CD4-positive, alpha-beta T cell treated with Interleukin-21 for 1 hour (primary cell): ENCODE measurements around the gene RGMA.

Experiments
- DNase-seq: peaks from one replicate; pipeline ENCODE4 v3.0.0-alpha.2; 2020

RGMA gene, protein sequence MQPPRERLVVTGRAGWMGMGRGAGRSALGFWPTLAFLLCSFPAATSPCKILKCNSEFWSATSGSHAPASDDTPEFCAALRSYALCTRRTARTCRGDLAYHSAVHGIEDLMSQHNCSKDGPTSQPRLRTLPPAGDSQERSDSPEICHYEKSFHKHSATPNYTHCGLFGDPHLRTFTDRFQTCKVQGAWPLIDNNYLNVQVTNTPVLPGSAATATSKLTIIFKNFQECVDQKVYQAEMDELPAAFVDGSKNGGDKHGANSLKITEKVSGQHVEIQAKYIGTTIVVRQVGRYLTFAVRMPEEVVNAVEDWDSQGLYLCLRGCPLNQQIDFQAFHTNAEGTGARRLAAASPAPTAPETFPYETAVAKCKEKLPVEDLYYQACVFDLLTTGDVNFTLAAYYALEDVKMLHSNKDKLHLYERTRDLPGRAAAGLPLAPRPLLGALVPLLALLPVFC

DNA sequence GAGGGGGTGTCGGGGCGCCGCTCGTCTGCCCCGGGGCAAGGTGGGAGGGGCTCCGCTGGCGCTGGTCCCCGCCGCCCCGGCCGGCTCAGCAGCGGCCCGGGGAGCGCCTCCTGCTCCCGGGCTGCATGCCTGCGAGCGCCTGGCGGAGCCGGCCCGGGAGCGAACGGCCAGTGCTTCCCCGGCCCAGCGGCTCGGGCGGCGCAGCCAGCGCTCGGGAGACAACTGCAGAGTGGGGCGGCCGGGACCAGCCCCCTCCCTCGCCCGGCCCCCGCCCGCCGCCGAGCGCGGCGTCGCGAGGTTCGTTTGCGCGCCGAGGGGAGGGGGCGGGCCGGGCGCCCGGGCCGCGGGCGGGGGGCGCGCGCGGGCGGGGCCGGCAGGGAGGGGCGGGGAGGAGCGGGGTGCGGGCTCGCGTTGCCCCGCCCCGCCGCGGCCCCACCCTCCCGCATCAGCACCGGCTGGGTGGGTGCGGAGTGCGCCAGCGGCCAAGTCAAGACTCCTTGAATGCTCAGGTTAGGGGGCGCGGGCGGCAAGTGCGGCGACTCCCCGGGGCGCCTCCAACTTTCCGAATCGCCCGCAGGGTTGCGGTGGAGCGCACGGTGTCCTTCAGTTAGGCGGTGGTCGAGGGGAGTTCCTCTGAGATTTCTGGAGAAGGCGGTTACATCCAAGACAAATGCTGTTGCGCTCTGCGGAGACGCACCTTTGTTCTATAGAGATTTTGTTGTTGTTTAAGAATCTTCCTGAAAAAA, at the start of gene RGMA:
Gene RGMA (minus strand): TSS at position 231 of the 746 bp plus-strand sequence. CDS start 279 bp downstream, outside the sequence.
- DNase-seq: no peak

DNA sequence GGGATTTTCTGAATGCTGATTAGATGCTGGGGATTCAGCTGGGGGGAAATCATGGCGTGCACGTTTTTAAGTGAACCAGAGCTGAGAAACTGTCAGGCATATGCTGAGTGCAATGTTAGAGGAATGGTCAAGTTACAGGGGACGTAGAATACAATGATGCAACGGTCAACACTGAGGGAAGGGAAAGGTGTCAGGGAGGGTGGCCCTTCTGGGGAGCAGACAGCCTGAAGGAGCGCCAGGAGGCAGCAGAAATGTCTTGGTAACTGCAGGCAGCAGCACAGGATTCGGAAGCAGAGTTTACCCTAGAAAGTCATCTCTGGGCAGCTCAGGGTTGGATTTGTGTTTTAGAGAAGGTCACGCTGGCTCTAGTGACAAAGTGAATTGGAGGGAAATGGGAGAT, 47.6 kb upstream of the RGMA start:
- DNase-seq: no peak

DNA sequence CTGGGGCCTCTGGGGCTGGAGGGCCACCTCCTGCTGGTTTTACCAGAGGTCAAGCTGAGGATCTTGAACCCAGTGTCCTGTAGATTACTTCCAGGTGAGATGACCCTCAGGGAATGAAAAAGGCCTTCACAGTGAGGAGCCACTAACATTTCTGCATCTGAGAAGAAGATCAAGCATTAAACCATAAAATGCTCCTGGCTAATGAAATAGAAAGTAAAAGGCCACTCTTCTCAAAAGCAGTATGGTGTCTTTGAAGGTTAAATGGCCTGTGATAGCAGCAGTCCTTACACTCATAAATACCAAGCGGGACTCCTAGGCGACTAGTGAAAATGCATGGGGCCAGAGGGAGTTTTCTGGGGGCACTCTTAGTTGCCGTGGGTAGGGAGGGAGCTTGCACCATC, 47.0 kb upstream of the RGMA start:
- DNase-seq: no peak

DNA sequence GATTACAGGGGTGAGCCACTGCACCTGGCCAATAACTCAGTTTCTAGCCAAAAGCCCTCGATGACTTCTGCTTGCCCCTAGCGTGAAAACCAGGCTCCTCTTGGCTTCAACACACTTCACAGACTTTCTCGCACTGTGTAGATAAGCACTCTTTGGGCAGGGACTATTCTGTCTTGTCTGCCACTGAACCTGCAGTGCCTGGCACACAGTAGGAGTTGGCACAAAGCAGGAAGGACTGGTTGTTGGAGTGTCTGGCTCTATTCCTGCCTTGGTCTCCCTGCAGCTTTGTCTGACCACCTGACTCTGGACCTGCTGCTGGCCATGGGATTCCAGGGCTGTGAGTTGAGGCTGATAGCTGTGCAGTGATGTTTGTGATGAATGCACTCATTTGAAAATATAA, 46.4 kb upstream of the RGMA start:
- DNase-seq: no peak

DNA sequence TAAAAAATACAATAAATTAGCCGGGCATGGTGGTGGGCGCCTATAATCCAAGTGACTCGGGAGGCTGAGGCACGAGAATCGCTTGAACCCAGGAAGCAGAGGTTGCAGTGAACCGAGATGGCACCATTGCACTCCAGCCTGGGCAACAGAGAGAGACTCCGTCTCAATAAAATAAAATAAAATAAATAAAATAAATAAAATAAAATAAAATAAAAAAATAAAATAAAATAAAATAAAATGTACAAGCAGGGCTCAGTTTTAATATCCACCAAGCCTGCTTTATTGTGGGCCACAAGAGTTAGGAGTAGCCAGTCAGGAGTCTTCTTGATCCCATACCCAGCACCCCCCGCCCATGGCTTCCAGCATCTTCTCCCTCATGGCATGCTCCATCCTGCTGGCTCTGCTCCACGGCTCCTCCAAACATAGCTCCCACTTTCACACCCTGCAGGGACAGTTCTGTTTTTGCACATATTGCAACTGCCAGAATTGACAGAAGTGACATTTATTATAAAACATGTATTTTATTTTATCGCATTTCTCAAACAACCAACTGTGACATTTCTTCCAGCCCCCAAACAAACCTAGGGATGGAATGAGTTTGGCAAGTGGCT, 42.6 kb upstream of the RGMA start:
- DNase-seq: no peak

DNA sequence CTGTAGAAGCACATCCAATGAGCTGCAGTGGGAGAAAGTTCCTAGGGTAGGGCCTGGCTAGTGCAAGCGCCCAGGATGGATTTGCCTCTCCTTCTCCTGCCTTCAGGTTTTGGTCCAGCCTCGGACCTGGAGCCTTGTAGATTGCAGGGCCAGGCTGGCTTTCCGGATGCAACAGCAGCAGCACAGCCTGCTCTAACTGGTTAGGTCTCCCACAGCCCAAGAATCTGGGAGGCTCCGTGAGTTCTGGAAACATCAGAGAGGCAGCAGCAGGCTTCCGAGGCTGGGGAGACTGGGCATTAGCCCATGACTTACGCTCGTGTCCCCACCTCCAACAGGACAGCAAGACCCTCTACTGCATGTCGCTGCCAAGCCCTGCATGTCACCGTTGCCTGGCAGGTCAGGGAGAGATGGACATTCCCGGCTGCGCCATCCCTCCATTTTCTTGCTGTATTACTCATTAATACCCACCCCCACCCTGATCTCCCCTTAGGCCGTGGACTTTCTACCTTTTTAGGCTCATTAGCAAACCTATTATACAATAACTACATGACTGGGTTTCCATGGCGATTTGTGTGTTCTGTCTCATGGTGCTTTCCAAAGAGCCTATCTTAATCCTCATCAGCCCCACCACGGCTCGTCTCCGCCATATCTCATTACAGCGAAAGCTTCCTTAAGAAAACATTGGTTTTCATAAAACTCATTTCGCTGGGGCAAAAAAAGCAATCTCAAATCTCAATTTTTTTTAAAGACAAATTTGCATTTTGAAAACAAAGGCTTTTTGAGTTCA, 40.9 kb upstream of the RGMA start:
- DNase-seq: no peak

DNA sequence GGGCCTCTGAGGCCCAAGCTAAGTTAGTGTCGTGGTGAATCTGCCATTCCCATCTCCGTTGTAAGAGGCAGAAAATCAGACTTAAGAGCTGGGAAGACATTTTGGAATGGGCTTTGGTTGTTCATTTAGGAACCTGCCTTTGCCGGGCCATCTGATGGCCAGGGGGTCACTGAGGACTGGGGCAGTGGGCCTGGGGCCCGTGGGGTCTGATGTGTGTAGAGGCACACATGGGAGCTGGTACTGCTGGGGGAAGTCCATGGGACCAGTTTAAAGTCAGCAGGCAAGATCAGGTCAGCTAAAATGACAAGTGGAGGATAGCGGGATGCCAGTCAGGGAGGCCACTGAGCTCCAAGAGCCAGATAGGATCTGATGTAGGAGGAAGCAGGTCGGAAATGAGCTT, 38.3 kb upstream of the RGMA start:
- no peak for DNase-seq

DNA sequence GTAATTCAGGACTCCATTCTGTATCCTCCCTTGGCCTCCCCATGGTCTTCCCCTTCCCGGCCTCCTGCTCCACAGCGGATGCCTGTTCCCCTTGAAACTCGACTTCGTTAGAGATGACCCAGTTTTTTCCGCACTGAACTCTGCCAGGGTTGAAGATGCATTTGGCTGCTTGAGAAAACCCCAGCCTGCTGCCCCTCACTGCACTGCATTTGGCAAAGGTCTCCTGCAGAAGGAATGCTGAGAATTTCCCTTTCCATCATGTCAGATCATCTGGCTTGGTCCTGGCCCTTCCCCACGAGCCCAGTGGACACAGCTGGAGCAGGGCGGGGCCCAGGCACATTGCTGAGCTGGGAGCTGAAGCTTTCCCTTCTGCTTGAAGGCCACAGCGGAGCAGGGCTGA, 37.6 kb upstream of the RGMA start:
- no peak for DNase-seq

DNA sequence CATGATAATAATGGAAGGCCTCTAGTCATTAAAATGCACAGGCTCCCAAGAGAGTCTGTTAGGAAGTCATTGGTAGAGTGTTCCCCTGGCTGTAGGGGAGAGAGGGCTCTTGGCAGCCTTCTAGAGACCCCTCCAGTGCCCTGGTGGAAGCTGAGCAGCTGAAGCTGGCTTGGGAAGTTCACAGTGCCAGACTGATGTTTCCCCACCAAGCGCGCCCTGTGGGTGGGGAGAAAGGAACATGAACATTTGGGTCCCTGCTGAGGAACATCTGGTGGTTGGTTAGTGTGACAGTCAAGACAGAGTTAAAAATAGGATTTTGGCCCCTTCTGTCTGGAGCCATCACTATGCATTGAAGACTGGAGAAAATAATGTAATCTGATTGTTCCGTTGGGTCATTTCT, 37.1 kb upstream of the RGMA start:
- DNase-seq: no peak

DNA sequence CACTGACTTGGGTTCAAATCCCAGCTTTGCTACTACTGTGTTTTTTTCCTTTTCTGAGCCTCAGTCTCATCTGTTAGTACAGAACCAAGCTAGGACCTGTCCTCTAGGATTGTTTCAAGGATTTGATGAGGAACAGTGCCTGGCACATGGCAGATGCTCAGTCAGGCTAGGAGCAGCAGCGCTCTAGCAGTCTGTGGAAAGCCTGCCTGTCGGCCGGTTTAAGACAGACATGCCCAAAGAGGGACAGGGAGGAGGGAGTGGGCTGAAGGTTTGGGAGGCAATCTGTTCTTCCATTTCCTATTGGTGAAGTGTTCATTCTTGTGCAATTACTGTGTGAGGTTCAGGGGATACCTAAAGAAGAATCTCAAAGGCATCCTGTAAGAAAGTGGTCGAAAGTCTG, 35.1 kb upstream of the RGMA start:
- DNase-seq: no peak

DNA sequence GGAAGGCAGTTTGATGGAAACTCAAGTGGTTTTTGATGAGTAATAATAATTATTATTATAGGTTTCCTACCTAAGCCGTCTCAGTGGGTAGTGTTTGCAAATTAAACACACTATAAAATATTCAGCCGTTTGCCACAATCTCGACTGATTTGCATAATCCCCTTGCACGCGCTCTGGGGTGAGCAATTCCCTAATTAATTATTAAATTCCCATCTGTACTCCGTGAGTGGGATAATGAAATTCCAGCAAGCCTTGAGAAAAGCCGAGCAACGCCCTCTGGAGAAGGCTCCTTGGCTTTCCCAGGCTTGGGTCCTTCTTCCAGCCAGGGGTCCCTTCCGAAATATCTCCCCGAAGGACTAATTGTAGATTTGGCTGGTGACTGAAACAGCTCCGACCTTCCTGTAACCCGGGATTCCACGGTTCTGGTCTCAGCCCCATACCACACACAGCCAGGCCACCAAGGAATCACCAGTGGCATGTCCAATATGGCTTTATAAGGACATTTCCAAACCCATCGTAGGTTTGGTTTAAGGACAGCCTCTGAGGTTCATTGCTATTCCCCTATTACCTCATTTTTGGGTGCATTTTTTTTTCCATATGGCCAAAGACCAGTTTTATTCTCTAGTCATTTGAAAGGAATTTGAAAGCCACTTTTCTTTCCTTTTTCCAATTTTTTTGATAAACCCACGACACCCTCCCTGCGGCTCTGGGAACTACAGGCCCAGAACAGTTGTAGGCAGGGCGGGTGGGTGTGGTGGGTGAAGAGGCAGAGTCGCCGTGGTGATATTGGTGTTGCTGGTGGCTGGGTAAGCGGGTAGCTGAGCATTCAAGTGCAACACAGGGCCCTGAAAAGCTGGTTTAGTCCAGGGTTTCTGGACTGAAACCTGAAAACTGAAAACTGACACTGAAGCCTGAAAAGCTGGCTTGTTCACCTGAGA, 33.2 kb upstream of the RGMA start:
- DNase-seq: no peak

DNA sequence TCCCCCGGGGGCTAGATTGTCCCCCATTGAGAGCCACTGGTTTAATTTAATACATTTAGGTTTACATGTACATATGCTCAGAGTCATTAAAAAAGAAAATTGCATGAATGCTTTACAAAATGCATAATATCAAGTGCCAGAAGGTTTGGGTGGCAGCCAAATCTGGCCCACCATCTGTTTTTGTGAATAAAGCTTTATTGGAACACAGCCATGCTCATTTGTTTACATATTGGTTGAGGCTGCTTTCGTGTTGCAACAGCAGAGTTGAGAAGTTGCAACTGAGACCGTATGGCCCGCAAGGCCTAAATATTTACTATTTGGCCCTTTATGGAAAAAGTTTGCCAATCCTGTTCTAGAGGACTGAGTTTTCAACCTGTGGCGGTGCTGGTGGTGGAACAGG, 32.1 kb upstream of the RGMA start:
- no peak for DNase-seq

DNA sequence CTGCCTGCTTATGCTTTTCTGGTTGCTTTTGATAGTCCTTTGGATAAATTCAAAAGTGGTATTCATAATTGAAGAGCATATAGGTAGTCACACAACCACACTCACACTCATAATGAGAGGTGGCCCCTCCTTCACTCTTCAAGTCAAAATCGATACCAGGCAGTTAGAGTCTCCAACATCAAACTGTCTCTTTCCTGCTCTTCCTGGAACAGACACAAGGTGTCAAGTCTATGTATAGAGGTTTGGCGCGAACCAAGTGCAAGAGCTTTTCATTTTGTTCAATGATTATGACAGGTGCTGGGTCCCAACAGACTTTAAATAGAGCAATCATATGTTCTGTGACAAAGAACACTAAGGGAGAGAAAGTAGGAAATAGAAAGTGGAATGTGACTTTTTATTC, 29.9 kb upstream of the RGMA start:
- no peak for DNase-seq

DNA sequence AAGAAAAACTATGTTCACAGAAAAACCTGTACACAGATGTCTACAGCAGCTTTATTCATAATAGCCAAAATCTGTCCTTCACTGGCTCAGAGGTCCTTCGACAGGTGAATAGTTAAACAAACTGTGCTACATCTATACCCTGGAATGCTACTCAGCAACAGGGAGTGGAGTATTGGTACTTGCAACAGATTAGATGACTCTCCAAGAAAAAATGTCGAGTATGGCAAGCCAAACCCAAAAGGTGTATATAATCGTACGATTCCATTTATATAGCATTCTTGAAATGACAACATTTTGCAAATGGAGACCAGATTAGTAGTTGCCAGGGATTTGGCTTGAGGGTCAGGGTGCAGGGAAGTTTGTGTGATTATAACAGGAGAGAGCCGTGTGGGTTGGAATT, 22.4 kb upstream of the RGMA start:
- DNase-seq: no peak

DNA sequence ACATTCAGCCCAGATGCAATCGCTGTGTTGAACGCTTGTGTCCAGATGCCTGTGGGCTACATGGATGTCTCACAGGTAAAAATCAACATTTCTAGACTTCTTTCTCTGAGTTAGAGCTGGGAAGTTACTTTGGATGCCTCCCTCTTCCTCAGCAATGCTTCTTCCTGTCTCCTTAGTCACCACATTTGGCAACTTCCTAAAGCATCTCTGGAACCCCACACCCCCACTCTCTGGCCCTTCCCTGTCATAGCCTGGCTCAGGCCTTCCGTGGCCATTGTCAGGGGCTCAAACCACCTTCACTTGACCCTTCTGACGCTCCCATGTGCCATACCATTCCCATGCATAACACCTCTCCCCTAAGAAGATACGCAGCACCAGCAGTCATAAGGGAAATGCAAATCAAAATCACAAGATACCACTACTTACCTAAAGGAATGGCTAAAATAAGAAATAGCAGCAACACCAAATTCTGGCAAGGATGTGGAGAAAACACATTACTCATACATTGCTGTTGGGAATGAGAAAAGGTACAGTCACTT, 21.6 kb upstream of the RGMA start:
- DNase-seq: no peak

DNA sequence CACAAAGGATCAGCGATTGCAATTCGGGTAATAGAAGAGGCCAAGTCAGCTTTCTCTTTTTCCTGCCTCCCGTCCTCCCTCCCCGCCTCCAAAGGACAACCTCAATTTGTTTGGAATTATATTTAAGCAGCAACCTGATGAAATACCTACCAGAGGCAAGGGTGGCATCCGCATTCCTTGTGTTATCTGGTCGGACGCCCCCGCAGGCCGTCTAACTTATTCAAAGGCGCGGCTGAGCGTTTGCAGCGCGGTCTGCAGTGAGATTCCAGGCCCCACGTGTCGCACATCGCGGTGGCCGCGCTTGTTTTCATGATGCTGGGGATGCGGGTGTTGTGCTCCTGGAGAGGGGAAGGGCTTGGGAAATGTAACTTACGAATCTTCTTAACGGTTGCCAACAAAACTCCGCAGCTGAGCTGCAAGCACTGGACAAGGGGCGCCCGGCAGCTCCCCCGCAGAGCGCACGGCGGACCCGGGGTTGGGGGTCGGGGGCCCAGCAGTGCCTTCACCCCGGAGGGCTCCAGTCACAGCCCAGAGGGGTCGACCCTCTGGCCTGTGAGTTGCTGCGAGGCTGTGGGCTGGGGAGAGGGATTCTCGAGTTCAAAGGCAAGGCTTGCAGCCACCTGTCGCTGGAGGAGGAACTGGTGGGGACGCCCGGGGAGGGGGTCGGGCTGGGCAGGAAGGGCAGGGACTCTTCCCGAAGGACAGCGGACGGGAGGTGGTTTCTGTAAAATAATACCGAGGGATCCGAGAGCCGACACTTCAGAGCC, 20.5 kb upstream of the RGMA start:
- no peak for DNase-seq

DNA sequence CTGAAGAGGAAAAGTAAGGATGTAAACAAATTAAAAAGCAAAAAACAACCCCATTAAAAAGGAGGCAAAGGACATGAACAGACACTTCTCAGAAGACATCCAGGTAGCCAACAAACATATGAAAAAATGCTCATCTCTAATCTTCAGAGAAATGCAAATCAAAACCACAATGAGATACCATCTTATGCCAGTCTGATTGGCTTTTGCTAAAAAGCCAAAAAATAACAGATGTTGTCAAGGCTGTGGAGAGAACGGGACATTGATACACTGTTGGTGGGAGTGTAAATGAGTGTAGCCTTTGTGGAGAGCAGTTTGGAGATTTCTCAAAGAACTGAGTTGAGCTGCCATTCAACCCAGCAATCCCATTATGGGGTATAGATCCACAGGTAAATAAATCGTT, 18.6 kb upstream of the RGMA start:
- no peak for DNase-seq

DNA sequence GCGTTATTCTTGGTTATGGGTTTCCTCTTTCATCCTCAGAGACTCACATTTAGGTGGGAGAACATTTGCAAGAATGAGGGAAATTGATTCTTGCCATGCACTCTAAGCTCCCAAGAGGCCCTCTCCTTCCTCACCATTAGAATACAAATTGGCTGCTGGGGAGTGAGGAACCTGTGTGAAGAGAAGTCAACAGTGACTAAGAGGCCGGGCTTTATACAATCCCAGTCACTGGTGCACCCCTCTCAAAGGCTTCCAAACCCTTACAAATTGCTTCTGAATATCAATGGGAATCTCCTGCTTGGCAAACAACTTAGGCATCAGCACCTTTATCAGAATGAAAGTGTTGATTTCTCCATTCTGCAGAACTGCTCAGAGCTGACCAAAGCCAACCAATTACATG, 16.5 kb upstream of the RGMA start:
- DNase-seq: no peak

DNA sequence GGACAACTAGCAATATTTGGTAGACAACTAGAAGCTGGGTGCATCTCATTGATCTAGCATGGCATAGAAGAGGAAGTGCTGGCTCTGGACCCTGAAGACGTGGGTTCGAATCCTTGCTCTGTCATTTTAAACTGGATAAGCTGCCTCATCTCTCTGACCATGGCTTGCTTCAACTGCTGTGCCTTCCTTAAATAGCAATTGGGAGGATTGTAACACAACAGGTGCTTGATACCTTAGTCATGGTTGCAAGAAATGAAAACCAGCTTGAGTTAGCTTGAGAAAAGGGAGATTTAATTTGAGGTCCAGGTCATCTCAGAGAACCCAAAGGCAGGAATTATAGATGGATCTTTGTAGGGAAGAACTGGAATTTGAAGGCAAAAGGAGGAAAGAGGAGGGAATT, 14.8 kb upstream of the RGMA start:
- no peak for DNase-seq

DNA sequence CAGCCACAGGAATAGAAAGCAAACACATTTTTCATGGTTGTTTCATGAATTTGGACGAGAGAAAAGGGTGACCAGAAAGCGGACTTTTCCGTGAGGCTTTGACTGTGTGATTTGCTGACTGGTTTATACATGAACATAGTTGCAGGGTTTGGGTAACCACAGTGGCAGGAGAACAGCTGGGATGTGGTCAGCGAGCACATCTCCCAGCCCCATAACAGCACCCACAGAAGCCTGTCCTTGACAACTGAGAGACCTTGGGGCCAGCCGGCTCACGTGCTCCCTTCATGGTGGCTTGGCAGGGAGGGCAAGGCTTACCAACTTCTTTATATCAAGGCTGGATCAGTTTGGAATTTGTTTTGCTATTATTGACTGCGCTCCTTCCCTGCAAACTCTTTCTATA, 13.2 kb upstream of the RGMA start:
- no peak for DNase-seq

DNA sequence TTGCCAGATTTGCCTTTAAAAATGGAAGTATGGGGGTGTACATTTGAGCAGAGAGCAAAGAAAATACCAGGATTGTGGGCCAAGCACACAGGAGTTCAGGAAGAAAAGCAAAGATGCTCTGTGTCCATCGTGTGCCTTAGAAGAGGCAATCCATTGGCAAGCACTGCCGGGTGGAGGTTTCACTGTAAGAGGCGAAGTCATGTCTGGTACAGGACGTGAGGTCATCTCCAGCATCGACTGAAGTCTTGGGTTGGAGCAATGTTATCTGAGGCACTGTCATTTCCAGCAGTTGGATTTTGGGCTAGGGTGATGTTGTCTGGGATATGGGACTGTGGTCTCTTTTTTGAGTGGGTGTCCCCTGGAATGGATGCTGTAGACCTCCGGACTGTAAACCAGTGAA, 4.8 kb upstream of the RGMA start:
- DNase-seq: no peak
